ENCODE measurements around the gene MRPL24.

DNA sequence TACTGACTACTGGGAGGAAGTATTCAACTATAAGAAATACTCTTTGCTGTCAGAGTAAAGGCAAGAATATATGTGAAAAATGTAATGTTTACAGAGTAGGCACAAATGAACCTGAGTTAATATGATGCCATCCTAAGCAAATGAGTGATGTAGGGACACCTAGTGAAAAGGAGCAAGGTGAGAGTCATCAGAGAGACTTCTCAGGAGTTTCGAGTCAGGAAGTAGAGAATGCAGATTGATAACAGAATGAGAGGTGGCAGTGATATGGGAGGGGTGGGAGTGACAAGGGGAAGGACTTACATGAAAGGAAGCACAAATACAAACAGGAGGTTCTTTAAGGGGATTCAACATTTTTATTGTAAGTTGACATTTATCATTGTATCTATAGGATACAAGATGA is 36.7 kb upstream of the MRPL24 start:
- TF ChIP-seq, protein P1, sequence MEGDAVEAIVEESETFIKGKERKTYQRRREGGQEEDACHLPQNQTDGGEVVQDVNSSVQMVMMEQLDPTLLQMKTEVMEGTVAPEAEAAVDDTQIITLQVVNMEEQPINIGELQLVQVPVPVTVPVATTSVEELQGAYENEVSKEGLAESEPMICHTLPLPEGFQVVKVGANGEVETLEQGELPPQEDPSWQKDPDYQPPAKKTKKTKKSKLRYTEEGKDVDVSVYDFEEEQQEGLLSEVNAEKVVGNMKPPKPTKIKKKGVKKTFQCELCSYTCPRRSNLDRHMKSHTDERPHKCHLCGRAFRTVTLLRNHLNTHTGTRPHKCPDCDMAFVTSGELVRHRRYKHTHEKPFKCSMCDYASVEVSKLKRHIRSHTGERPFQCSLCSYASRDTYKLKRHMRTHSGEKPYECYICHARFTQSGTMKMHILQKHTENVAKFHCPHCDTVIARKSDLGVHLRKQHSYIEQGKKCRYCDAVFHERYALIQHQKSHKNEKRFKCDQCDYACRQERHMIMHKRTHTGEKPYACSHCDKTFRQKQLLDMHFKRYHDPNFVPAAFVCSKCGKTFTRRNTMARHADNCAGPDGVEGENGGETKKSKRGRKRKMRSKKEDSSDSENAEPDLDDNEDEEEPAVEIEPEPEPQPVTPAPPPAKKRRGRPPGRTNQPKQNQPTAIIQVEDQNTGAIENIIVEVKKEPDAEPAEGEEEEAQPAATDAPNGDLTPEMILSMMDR (IDR thresholded peaks at IDR 0.05; ENCODE audit: low read depth, low read length), result no peak
- no peak for TF ChIP-seq EZH2phosphoT487 (IDR thresholded peaks at IDR 0.05; ENCODE audit: low read depth)
